ENCODE data around the gene ASPDH. TPM values are rescaled to one million over a fixed set of nuclear protein-coding genes. Genes with fewer than 3 reads are reported as not detected.

The ASPDH gene
- total RNA-seq, 6 experiments from 2014 or later: not detected

GRCh38 chr19:50550594-50550966 lies 36.9 kb upstream of the ASPDH start:
- Mint-ChIP-seq H3K4me1 (ENCODE audit: low read depth) (no peaks in the 10 kb centered on the region), H3K36me3 (ENCODE audit: low read depth) (no peaks in the 10 kb centered on the region), H3K4me3 (no peak overlapping the region), H3K9me3 (no peaks in the 10 kb centered on the region), H3K27me3 (ENCODE audit: insufficient read depth) (peaks cover 20% of the 10 kb centered on the region), H3K27ac (no peak overlapping the region)
- DNase-seq: no peak
- TF ChIP-seq CTCF (IDR thresholded peaks at IDR 0.05): no peak

GRCh38 chr19:50549927-50550593 lies 36.3 kb upstream of the ASPDH start:
- H3K4me3 Mint-ChIP-seq: no peak overlapping the region
- no peaks in the 10 kb centered on the region for H3K4me1 Mint-ChIP-seq (ENCODE audit: low read depth)
- no peak for TF ChIP-seq CTCF (IDR thresholded peaks at IDR 0.05)
- no peak for DNase-seq
- H3K36me3 Mint-ChIP-seq (ENCODE audit: low read depth): no peaks in the 10 kb centered on the region
- no peaks in the 10 kb centered on the region for H3K9me3 Mint-ChIP-seq
- H3K27me3 Mint-ChIP-seq (ENCODE audit: insufficient read depth): peaks cover 20% of the 10 kb centered on the region
- H3K27ac Mint-ChIP-seq: no peak overlapping the region

DNA sequence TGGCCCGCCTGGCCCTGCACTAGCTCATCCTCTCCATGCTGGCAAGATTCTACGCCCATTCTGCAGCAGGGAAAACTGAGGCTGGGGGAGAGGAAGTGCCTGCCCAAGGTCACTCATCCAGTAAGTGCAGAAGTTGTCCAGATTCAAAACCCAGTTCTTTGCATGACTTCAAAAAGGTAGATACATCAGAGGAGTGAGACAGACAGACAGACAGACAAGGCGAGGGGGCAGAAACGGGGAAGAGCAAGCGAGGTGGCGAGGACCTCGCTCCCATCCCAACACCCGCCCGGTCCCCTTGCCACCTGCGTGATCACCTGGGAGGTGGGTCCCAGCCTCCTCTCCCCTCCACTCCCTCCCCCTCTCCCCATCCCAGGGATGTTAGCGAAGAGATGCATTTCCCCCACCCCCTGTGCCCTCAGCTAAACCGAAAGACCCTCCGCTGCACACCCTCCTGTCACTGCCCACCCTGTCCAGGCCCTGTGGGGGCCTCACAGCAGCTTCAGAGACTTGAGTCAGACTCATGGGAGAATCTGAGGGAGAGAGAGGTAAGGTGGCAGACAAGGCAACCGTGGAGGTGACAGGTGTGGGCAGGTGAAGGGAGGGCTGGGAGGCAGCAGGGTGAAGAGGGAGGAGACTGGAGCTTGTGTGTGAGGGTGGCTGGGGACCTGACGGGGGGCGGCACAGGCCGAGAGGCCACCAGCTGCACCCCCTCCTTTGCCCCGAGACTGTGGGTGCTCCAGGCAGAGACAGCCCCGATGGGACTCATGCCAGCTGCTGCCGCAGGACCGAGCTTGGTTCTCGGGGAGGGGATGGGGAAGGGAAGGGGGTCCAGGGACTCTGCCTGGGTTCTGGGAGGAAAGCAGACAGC lies 35.6 kb upstream of the ASPDH start:
- Mint-ChIP-seq H3K36me3 (ENCODE audit: low read depth) (no peaks in the 10 kb centered on the region), H3K27me3 (ENCODE audit: insufficient read depth) (peaks cover 20% of the 10 kb centered on the region), H3K27ac (no peak overlapping the region), H3K4me1 (ENCODE audit: low read depth) (no peaks in the 10 kb centered on the region), H3K4me3 (no peak overlapping the region), H3K9me3 (no peaks in the 10 kb centered on the region)
- no peak for DNase-seq
- no peak for TF ChIP-seq CTCF (IDR thresholded peaks at IDR 0.05)

DNA sequence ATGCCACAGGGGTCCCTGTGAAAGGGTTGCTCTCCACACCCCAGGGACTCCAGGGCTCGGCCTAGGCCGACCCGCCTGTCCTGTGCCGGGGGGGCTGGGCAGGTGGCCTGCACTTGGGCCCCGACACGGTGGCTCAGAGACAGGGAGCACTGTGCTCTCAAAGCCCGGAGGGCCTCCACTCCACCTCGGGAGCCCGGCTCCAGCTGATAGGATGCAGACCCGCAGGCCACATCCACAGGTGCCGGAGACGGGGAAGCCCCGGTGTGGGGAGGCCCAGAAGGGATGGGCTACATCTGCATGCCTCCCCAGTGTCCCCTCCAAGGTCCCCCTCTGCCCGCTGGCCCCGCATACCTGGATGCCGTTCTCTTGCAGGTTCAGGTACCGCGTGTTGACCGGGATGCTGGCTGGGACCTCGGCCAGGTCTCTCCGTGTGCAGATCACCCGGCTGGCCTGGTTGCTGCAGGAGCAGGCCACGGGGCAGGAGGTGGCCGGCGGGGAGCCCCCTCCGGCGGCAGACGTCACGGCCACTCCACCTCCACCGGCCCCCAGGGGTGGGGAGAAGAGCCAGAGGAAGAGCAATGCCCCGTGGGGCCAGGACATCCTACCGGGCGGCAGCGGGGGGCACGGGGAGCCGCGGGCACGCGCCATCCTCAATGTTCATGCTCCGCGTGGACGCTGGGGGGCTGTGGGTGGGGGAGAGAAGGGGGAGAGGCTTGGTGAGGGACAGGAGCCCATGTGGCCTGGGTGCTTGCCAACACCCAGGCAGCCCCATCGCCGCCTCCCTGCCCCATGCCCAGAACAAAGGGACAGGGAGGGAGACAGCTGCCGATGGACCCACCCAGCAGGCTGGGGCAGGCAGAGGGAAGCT lies 34.7 kb upstream of the ASPDH start:
- Mint-ChIP-seq H3K9me3 (no peaks in the 10 kb centered on the region), H3K36me3 (ENCODE audit: low read depth) (no peaks in the 10 kb centered on the region), H3K27me3 (ENCODE audit: insufficient read depth) (peaks cover 19% of the 10 kb centered on the region), H3K4me3 (no peak overlapping the region), H3K4me1 (ENCODE audit: low read depth) (no peaks in the 10 kb centered on the region), H3K27ac (no peak overlapping the region)
- TF ChIP-seq CTCF (IDR thresholded peaks at IDR 0.05): no peak
- no peak for DNase-seq

DNA sequence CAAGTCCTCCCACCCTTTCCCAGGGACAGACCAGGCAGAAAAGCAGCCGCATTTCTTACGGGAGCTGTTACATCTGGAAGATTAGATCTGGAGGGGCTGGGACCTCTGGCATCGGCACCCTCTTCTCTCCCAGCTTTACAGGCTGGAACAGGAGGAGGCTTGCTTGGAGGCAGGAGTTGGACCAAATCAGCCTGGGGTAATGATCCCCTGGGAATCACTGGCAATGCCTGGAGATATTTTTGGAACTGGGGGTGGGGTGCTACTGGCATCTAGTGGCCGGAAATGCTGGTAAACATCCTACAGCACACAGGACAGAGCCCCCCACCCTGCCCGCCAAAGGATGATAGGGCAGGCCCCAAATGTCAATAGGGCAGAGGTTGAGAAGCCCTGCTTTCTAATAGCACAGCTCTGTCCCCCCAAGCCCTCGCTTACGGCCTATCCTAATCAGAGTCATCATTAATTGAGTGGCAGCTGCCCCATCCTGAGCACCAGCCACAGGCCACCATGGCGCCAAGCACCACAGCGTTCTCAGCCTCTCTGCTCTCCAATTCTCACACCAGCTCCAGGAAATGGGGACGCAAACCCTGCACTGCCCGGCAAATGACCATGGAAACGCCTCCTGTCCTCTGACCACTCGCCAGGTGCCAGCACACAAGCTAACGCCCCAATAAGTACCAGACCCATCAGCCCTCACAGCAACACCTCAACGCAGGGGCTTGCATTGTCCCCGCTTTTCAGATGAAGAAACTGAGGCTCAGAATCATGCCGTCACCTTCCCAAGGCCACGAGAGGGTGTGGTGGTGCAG lies 33.9 kb upstream of the ASPDH start:
- no peaks in the 10 kb centered on the region for H3K36me3 Mint-ChIP-seq (ENCODE audit: low read depth)
- TF ChIP-seq CTCF (IDR thresholded peaks at IDR 0.05): no peak

More for the DNA sequence above, 33.9 kb upstream of the ASPDH start:
- Mint-ChIP-seq H3K27ac (no peak overlapping the region), H3K9me3 (no peaks in the 10 kb centered on the region), H3K27me3 (ENCODE audit: insufficient read depth) (peaks cover 12% of the 10 kb centered on the region), H3K4me3 (no peak overlapping the region), H3K4me1 (ENCODE audit: low read depth) (no peaks in the 10 kb centered on the region)
- no peak for DNase-seq

All from HFFc6 (cell line).